Erythroblast (primary cell): Measurements from ENCODE around the gene BCL2A1.

Experiments used
- GATA1 ChIP-seq: IDR thresholded peaks from 2 replicates; pipeline ENCODE4 v1.6.1; 2011; ENCODE audit warnings: low read depth, mild to moderate bottlenecking, control low read depth, low read length, moderate library complexity
- POLR2A ChIP-seq: IDR thresholded peaks from 2 replicates; pipeline ENCODE4 v1.6.1; 2011; ENCODE audit warnings: mild to moderate bottlenecking, low read length

DNA sequence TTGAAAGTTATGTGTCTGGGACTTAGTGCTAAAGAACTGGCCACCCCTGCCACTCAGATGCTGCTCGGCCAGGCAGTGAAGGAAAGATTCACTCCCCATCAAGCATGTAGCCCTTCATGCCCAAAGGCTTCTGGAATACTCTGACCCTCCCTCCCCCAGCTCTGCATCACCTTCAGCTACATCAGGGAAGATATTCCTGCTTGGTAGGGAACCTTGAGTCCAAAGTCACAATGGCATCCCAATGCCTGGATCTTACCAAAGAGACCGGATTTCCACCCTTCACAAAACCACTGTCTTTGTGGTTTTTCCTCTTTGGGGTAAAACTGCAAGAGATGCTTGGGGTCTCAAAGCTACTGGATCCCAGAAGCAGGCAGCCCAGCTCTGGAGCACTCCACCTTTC is 18.2 kb upstream of the BCL2A1 start:
- TF ChIP-seq POLR2A (no peak), GATA1 (no peak)
